ENCODE data around the gene MAGED1.

DNA sequence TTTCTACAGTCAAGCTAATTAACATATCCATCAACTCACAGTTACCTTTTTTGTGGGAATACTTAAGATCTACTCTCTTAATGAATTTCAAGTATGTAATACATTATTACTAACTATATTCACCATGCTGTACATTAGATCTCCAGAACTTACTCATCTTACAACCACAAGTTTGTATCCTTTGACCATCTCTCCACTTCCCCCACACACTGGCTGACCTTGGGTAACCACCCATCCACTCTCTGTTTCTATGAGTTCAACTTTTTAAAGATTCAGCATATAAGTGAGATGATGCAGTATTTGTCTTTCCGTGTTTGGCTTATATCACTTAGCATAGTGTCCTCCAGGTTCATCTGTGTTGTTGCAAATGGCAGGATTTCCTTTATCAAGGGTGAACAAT is 30.5 kb upstream of the MAGED1 start:
- TF ChIP-seq CTCF (conservative IDR thresholded peaks at IDR 0.05; ENCODE audit: low read depth, low read length) (no peak), EZH2phosphoT487 (IDR thresholded peaks at IDR 0.05; ENCODE audit: borderline replicate concordance, low read length) (no peak), EZH2 (IDR thresholded peaks at IDR 0.05; ENCODE audit: low read length, unreplicated experiment) (no peak)
